KBM-7 (cell line): ENCODE measurements around the gene BEST2.

Experiments
- DNase-seq: peaks from one replicate; pipeline ENCODE4 v3.0.0-alpha.2; 2015
- in situ Hi-C: fragments of 300-500 bp; cut with MboI; formaldehyde crosslinking; loops from 2 replicates; pipeline ENCODE4 v1.14.3; 2020; ENCODE audit warnings: low sequenced_read_pairs, low pct_unique_long_range_greater_than_20kb, mixed read lengths

Gene BEST2

DNA sequence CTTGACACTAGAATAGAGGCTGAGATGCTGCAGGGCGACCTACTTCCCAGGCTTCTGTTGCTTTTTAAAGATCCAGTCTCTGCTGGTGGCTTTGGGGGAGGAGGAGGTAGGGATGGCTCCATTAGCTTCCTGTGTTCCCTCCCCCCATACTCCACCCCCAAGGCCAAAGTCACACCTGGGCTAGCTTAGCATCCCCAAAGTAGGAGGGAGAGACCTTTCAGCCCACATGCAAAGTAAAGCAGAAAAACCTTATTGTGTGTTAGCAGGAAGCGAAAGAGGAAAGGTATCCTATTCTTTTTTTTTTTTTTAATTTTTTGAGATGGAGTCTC is 24.6 kb upstream of the BEST2 start:
- in situ Hi-C loops = no loop called here
- DNase-seq = no peak

DNA sequence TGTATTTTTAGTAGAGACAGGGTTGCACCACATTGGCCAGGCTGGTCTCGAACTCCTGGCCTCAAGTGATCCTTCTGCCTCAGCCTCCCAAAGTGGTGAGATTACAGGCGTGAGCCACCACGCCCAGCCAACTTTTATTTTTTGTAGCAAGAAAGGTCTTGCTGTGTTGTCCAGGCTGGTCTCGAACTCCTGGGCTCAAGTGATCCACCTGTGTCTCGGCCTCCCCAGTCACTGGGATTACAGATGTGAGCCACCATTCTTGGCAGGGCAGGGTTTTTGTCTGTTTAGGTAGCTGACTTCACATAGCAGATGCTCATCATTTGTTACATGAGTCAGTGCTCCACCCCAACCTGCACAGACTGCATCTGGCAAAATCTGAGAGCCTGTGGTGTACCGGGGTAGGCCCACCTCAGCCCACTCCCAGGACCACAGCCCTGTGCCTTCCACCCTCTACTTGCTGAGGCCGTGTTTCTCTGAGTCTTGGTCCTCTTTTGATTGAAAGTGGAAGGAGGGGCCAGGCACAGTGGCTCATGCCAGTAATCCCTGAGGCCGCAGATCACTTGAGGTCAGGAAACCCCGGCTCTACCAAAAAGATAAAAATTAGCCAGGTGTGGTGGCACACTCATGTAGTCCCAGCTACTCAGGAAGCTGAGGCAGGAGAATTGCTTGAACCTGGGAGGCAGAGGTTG is 23.7 kb upstream of the BEST2 start:
- in situ Hi-C loops = no loop called here
- no peak for DNase-seq

GRCh38 chr19:12730064-12730463 is 21.5 kb upstream of the BEST2 start:
- DNase-seq = peak; percentile 61
- in situ Hi-C loops = no loop called here

GRCh38 chr19:12731337-12731736 is 20.3 kb upstream of the BEST2 start:
- no peak for DNase-seq
- in situ Hi-C loops = no loop called here

GRCh38 chr19:12733369-12734214 is 18.0 kb upstream of the BEST2 start:
- in situ Hi-C loops = no loop called here
- DNase-seq = peak; percentile 74

DNA sequence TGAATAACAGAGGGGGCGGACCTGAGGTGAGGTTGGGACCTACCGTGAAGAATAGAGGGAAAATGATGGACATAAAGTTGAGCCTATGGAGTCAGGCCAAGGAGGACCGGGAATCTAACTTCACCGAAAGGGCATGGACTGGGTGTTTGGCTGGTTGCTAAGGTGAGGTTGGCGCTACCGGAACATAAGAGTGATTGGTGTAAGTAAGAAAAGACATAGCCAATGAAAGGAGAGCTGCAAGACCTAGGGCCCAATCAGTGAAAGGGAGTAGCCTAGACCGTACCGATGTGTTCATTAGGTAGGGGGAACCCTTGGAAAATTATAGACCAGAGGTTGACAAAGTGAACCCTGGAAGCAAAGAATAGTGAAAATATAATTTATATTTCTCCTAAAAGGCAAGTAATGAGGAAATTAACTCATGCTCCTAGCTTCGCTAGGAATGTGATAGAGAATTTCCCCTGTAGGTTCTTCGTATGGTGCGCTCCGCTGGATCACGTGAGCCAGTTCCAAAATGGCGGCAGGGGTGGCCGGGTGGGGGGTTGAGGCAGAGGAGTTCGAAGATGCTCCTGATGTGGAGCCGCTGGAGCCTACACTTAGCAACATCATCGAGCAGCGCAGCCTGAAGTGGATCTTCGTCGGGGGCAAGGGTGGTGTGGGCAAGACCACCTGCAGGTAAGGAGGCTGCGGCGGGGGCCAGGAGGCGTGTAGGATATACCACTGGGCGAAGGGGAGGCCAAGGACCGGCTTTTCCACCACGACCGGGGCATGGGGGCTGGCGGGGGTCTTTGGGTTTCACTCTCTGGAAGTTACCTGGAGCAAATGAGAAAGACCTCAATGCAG is 14.4 kb upstream of the BEST2 start, which contains the start of gene GET3:
TSS of gene GET3 (plus strand) at position 503 of the 840 bp plus-strand sequence. CDS start at position 512, 9 bp downstream.
- in situ Hi-C loops = no loop called here
- DNase-seq = peak; percentile 96

DNA sequence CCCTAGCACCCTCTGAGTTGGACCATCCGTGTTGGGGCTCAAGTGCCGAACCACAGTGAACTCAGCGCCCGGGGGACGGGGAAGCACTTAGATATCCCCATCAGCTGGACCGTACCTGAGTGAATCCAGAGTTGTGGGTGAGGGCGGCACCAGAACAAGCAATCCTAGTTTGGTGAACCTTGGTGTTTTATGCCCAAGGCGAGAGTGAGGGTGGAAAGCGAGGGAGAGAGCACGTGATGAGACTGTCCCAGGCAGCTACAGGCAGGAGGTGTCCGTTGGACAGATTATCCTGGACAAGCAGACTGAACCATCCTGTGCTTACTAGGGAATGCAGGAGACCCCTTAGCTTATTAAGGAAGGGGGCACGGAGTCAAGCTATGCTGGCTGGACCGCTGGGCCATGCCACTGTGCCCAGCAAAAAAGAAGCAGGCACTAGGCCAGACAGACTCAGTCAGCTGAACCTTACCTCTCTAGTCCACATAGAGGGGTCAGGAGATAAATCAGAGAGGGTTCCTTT is 13.7 kb upstream of the BEST2 start:
- in situ Hi-C loops = no loop called here
- no peak for DNase-seq

DNA sequence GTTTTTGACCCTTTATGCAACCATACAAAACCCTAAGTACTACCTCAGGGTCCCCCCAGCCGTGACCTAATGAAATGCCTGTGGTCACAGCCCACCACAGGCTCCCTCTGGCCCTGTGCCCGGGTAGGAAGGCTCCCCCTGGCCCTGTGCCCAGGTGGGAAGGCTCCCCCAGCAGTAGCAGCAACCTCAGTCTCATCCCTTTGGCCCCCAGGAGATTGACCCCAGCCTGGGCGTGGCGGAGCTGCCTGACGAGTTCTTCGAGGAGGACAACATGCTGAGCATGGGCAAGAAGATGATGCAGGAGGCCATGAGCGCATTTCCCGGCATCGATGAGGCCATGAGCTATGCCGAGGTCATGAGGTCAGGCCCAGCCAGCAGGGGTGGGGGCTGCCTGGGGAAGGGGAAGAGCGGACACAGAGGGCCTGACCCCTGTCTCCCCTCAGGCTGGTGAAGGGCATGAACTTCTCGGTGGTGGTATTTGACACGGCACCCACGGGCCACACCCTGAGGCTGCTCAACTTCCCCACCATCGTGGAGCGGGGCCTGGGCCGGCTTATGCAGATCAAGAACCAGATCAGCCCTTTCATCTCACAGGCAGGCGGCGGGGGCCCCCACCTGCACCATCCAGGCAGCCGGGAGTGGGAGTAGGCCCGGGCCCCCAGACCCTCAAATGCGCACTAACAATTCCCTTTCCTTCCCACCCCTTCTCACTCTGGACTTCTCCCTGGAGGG is 6.3 kb upstream of the BEST2 start:
- in situ Hi-C loops = no loop called here
- DNase-seq = no peak

GRCh38 chr19:12748489-12748888 is 3.1 kb upstream of the BEST2 start:
- no peak for DNase-seq
- in situ Hi-C loops = no loop called here

DNA sequence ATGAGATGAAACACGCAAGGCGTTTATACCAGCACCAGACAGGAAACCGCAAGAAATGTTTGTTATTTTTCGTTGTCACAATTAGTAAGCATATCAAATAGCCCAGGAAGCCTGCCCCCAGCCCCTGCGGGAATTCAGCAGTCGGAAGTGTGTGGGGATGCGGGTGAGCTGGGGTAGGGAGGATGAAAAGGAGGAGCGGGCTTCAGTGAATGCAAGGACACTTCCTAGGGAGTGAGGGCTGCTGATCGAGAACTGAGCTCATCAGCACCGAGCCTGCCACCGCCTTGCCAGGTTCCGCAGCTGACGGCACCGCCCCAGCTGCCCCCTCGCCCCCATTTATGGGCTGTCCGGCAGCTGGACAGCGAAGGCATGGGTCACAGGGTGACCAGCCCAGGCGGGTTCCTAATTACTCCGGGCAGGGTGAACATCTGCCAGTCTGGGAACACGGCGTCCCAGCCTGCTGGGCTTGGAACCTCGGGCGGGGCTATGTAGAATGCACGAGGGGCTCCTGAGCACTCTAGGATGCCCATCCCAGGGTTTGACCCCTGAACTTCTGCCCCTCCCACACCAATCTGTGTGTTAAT is 1.6 kb upstream of the BEST2 start:
- DNase-seq = peak; percentile 52
- in situ Hi-C loops = no loop called here

DNA sequence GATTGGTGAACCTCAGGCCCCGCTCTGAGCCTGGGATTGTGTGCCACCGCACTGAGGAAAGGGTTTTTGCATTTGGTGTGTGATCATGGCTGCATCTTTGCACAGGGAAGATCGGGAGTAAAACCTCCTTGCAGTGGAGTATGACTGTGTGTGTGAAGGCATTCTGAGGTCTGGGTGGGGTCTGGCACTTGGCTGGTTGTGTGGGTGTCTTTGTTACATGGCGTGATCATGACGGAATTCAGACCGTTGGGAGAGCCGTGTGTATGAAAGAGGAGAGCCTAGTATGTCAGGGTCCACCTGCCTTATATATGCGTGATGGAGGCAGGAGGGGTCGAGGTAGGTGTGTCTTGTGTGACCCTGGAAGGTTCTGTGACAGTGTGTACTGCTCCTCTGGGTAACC is 740 bp upstream of the BEST2 start:
- DNase-seq = no peak
- in situ Hi-C loops = no loop called here

DNA sequence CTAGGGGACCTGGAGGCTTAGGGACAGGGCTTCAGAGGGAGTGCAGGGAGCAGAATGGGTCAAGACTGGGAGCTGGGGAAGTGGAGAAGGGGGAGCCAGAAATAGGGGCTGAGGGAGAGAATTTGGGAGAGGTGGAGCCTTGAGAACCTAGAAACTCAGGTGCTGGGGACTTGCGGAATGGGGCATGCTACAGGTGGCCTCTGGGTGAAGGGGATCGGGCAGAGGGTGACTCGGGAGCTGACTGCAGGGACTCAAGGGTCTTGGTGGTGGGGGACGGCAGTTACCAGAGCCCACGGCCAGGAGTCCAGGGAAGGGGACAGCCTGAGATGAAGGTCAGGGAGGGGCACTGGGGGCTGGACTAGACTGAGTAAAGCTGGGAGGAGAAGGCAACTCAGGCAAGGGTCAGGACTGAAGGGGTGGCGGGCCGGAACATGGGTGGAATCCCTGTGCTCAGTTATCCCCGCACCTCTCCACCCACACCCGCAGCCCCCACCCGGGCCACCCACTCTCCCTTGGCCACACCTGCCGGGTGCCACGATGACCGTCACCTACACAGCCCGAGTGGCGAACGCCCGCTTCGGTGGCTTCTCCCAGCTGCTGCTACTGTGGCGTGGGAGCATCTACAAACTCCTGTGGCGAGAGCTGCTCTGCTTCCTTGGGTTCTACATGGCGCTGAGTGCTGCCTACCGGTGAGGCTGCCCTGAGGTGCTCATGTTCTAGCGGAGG is 628 bp downstream of the BEST2 start:
- no peak for DNase-seq
- in situ Hi-C loops = no loop called here

GRCh38 chr19:12754465-12755196 is 3.0 kb downstream of the BEST2 start:
- DNase-seq = no peak
- in situ Hi-C loops = no loop called here

DNA sequence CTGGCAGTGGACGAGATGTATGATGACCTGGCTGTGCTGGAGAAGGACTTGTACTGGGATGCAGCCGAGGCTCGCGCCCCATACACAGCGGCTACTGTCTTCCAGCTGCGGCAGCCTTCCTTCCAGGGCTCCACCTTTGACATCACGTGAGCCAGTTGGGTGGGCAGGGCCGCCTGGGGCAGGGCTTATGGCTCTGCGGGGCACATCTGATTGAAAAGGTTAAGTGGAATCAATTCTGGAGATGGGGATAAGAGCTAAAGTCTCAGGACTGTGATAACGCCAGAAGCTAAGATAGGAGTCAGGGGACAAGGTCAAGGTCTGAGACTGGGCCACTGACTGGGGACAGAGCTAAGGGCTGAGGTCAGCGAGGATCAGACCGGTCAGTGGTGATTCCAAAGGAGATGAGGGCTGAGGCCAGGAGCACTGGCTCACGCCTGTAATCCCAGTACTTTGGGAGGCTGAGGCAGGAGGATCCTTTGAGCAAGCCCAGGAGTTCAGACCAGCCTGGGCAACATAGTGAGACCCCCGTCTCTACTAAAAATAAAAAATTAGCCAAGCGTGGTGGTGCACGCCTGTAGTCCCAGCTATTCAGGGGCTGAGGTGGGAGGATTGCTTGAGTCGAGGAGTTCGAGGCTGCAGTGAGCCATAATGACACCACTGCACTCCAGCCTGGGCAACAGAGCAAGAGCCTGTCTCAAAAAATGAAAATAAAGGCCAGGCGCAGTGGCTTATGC is 4.7 kb downstream of the BEST2 start:
- in situ Hi-C loops = no loop called here
- no peak for DNase-seq

DNA sequence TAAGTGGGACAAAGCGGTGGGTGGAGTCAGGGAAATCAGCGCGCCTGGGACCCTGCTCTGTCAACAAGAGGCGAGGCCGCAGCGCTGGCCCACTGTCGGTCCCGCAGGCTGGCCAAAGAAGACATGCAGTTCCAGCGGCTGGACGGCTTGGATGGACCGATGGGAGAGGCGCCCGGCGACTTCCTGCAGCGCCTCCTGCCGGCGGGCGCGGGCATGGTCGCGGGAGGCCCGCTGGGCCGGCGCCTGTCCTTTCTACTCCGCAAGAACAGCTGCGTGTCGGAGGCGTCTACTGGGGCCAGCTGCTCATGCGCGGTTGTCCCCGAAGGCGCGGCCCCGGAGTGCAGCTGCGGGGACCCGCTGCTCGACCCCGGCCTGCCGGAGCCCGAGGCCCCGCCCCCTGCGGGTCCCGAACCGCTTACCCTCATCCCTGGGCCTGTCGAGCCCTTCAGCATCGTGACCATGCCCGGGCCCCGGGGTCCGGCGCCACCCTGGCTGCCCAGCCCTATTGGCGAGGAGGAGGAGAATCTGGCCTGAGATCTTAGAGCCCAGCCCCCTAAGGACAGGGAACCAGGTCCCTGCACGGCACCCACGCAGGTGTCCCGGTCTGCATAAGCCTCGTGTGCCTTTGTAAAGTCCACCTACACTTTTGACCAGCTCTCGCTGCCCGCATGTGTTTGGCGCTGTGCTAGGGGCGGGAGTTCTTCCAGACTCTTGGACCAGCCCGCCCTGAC is 6.1 kb downstream of the BEST2 start:
- peak; percentile 92 for DNase-seq
- in situ Hi-C loops = no loop called here

DNA sequence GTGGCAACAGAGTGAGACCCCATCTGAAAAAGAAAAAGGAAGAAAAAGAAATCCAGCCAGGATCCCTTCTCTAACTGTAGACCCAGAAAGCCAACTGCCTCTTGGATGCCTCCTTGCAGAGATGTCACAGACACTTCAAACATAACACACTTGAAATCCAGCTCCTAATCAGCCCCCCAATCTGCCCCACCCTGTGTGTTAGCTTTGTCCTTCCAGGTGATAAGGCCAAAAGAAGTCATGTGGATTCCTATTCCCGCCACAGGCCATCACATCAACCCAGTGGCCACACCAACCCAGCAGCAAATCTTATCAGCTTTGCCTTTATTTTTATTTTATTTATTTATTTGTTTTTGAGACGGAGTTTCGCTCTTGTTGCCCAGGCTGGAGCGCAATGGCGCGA is 8.1 kb downstream of the BEST2 start:
- DNase-seq = no peak
- in situ Hi-C loops = no loop called here
